Melanocyte of skin (primary cell): ENCODE measurements around the gene ELAPOR2. TPM values are rescaled to one million over a fixed set of nuclear protein-coding genes. Genes with fewer than 3 reads are reported as not detected.

Experiments
- total RNA-seq, 2 donors: library from RNA; depleted of rRNA; stranded (reverse); fragments of >200 nt; gene quantifications; 2 replicates each; pipeline ENCODE4 v1.2.3, GENCODE V29; 2012

The ELAPOR2 gene
- 1 to 10 TPM; 2.3 to 3.1 TPM for total RNA-seq

GRCh38 chr7:87059525-87060287, at the start of gene ELAPOR2:
Gene ELAPOR2, minus strand, starts transcription at chr7:87059654. Its CDS starts 141 bp downstream, at chr7:87059513.

Other genes with a start within 250 kb of the ELAPOR2 start
- 10 to 100 TPM; 41.0 to 51.0 TPM for gene DMTF1, start 92.8 kb upstream of the ELAPOR2 start, total RNA-seq
- gene TMEM243, start 160.1 kb upstream of the ELAPOR2 start, total RNA-seq = 10 to 100 TPM; 12.7 to 26.3 TPM